GM18907 (cell line): ENCODE results near the gene GRID1.

ENCODE experiments used
- ATAC-seq: cut with Tn5 transposase; IDR thresholded peaks from one replicate; pipeline ENCODE4 v1.9.1; 2021; ENCODE audit warnings: mild to moderate bottlenecking, moderate library complexity; ENCODE audit not compliant: unreplicated experiment

The GRID1 gene

GRCh38 chr10:85791818-85792532 lies 574.6 kb downstream of the GRID1 start:
- ATAC-seq, result no peak

GRCh38 chr10:85789982-85790789 lies 576.4 kb downstream of the GRID1 start:
- no peak for ATAC-seq

- ATAC-seq, result no peak
These were observed 577.5 kb downstream of the GRID1 start for GRCh38 chr10:85789125-85789524.

- no peak for ATAC-seq
These were observed 578.0 kb downstream of the GRID1 start for GRCh38 chr10:85788570-85788969.

- ATAC-seq, result no peak
These were observed 578.7 kb downstream of the GRID1 start for GRCh38 chr10:85787881-85788280.

- ATAC-seq, result no peak
These were observed 579.2 kb downstream of the GRID1 start for GRCh38 chr10:85787393-85787792.

GRCh38 chr10:85786401-85786899 lies 580.1 kb downstream of the GRID1 start:
- no peak for ATAC-seq

- no peak for ATAC-seq
These were observed 581.8 kb downstream of the GRID1 start for GRCh38 chr10:85784792-85785191.

- ATAC-seq, result no peak
These were observed 585.2 kb downstream of the GRID1 start for GRCh38 chr10:85781404-85781803.

GRCh38 chr10:85778074-85778473 lies 588.5 kb downstream of the GRID1 start:
- no peak for ATAC-seq

GRCh38 chr10:85767891-85768290 lies 598.7 kb downstream of the GRID1 start:
- no peak for ATAC-seq

- ATAC-seq, result no peak
These were observed 602.5 kb downstream of the GRID1 start for GRCh38 chr10:85764108-85764507.

GRCh38 chr10:85761906-85762445 lies 604.6 kb downstream of the GRID1 start:
- no peak for ATAC-seq

GRCh38 chr10:85741626-85742300 lies 624.8 kb downstream of the GRID1 start:
- peak; percentile 95 for ATAC-seq

GRCh38 chr10:85735997-85736396 lies 630.6 kb downstream of the GRID1 start:
- ATAC-seq, result no peak

GRCh38 chr10:85734791-85735190 lies 631.8 kb downstream of the GRID1 start:
- no peak for ATAC-seq

GRCh38 chr10:85724215-85724614 lies 642.4 kb downstream of the GRID1 start:
- ATAC-seq, result no peak

- ATAC-seq, result no peak
These were observed 645.5 kb downstream of the GRID1 start for GRCh38 chr10:85720931-85721590.

GRCh38 chr10:85719408-85719807 lies 647.2 kb downstream of the GRID1 start:
- no peak for ATAC-seq

GRCh38 chr10:85713885-85714284 lies 652.7 kb downstream of the GRID1 start:
- ATAC-seq, result no peak

- no peak for ATAC-seq
These were observed 663.8 kb downstream of the GRID1 start for GRCh38 chr10:85702768-85703167.
